ENCODE measurements around the gene SLC17A7. TPM values are rescaled to one million over a fixed set of nuclear protein-coding genes. Genes with fewer than 3 reads are reported as not detected.
"Not testable (repeated sequence)": the region's sequence is repeated elsewhere in the genome, so short reads cannot be mapped to it uniquely, and the experiment has no call there.

Gene SLC17A7
- total RNA-seq, 4 donors from 2014 or later = 0.38 to 1.4 (median 0.97) TPM

- TF ChIP-seq CTCF (IDR thresholded peaks at IDR 0.05) = no peak
- no peak for TF ChIP-seq POLR2A (IDR thresholded peaks at IDR 0.05)
- intact Hi-C loops (cut with DNase I; ENCODE audit: low total_unique reads) = no loop called here
- DNase-seq (ENCODE audit: low spot score in 2 of 2) = no peak
- WGBS, 2 donors = 83% methylated on average over 7 of the region's 7 CpGs
- H3K4me3 ChIP-seq (ENCODE audit: low read depth, poor library complexity, severe bottlenecking) = no peak overlapping the region
These were observed 9.1 kb upstream of the SLC17A7 start for GRCh38 chr19:49450405-49450804.

GRCh38 chr19:49448432-49448786 lies 7.1 kb upstream of the SLC17A7 start:
- TF ChIP-seq POLR2A (IDR thresholded peaks at IDR 0.05) (no peak), CTCF (IDR thresholded peaks at IDR 0.05) (no peak)
- 89% methylated on average over 6 of the region's 6 CpGs for WGBS, 2 donors
- intact Hi-C loops (cut with DNase I; ENCODE audit: low total_unique reads) = no loop called here
- no peak for DNase-seq (ENCODE audit: low spot score in 2 of 2)
- H3K4me3 ChIP-seq (ENCODE audit: low read depth, poor library complexity, severe bottlenecking) = no peak overlapping the region

- TF ChIP-seq CTCF (IDR thresholded peaks at IDR 0.05) (no peak), POLR2A (IDR thresholded peaks at IDR 0.05) (no peak)
- WGBS, 2 donors = 68 to 70% methylated on average over 32 of the region's 32 CpGs
- intact Hi-C loops (cut with DNase I; ENCODE audit: low total_unique reads) = no loop called here
- no peak overlapping the region for H3K4me3 ChIP-seq (ENCODE audit: low read depth, poor library complexity, severe bottlenecking)
- DNase-seq (ENCODE audit: low spot score in 2 of 2) = no peak
These were observed 6.4 kb upstream of the SLC17A7 start for GRCh38 chr19:49447485-49448431.

GRCh38 chr19:49445997-49446396 lies 4.7 kb upstream of the SLC17A7 start:
- 89% methylated on average over 3 of the region's 3 CpGs for WGBS, 2 donors
- TF ChIP-seq CTCF (IDR thresholded peaks at IDR 0.05) = no peak
- no peak for TF ChIP-seq POLR2A (IDR thresholded peaks at IDR 0.05)
- DNase-seq (ENCODE audit: low spot score in 2 of 2) = no peak
- H3K4me3 ChIP-seq (ENCODE audit: low read depth, poor library complexity, severe bottlenecking) = no peak overlapping the region
- intact Hi-C loops (cut with DNase I; ENCODE audit: low total_unique reads) = no loop called here

- DNase-seq (ENCODE audit: low spot score in 2 of 2); H3K4me3 ChIP-seq (ENCODE audit: low read depth, poor library complexity, severe bottlenecking); intact Hi-C loops (cut with DNase I; ENCODE audit: low total_unique reads): not testable (repeated sequence)
- WGBS, 2 donors = 74 to 78% methylated on average over 5 of the region's 5 CpGs
These were observed 2.9 kb upstream of the SLC17A7 start for GRCh38 chr19:49444100-49444700.

GRCh38 chr19:49443366-49444099 lies 2.2 kb upstream of the SLC17A7 start:
- peak in 2 of 3 donors; percentile 2 to 80 for TF ChIP-seq CTCF (IDR thresholded peaks at IDR 0.05)
- no peak for TF ChIP-seq POLR2A (IDR thresholded peaks at IDR 0.05)
- peak; percentile 95 to 99 for DNase-seq (ENCODE audit: low spot score in 2 of 2)
- H3K4me3 ChIP-seq (ENCODE audit: low read depth, poor library complexity, severe bottlenecking) = peak overlapping the region; percentile 51
- intact Hi-C loops (cut with DNase I; ENCODE audit: low total_unique reads) = no loop called here
- 0 to 1% methylated on average over 43 to 47 of the region's 47 CpGs for WGBS, 2 donors

All from lower leg skin (tissue), 4 donors.